Measurements from ENCODE around the gene GRIK2.

The GRIK2 gene

DNA sequence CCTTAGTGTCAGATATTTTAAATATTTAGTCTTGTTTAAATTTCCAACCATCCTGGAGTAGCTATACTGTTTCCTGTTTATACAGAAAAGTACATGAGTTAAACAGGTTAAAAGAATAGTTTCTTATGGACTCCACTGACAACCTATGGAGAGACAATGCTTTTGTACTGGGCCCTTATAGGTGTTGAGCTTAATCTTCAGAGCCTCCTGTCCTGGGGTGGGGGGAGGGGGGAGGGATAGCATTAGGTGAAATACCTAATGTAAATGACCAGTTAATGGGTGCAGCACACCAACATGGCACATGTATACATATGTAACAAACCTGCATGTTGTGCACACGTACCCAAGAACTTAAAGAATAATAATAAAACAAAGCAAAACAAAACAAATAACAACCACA lies 322.9 kb downstream of the GRIK2 start:
- DNase-seq (ENCODE audit: low read depth, low spot score): no peak

DNA sequence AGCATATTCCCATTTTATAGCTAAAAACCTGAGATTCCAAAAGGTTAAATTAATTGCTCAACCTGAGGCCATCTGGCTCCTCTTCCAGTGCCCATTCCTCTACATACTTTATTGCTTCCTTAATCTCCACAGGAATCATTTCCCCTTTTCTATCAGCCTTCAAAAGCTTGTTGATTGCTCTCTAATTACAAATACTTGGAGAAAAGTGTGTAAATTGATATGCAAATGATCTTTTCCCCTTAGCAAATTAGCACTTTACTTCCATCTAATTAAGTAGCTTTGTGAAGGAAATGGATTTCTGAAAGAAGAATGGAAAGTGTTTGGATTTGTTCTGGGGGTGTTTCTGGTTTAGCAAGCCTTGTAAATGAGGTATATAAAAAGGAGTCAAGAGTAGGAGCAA lies 323.3 kb downstream of the GRIK2 start:
- no peak for DNase-seq (ENCODE audit: low read depth, low spot score)

DNA sequence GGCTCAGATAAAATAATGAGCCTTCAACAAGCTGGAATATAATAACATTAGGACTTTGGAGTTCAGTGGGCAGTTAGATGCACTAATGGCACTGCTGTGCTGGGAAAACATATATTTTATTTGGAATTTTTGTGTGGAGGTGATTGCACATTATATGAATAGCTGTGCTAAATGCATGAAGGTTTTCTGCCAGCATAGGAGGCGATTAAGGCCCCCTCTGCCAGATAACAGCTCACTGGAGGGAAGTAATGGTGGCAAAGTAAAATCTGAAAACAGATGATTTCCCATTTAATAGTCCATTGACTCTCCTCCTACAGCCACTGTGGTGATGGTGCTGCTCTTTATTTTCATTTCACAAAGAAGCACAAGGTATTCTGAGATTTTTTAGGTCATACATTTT lies 326.0 kb downstream of the GRIK2 start:
- DNase-seq (ENCODE audit: low read depth, low spot score): no peak

DNA sequence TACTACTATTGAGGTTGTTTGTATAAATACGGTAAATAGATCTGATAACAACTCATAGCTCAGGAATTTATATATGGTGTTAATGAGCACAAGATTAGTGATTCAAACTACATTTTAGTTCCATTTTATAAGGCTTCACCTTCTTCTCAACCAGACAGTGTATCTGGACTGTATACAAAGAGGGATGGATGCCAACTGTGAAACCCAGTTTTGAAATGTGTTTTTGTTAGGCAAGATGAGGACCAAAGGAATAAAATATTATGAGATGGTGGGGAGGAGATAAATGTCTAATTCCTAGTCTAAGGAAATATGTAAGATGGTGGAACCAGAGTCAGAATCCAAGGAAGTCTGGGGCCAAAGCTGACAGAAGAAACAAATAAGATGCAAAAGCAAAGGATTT lies 329.0 kb downstream of the GRIK2 start:
- DNase-seq (ENCODE audit: low read depth, low spot score): no peak

DNA sequence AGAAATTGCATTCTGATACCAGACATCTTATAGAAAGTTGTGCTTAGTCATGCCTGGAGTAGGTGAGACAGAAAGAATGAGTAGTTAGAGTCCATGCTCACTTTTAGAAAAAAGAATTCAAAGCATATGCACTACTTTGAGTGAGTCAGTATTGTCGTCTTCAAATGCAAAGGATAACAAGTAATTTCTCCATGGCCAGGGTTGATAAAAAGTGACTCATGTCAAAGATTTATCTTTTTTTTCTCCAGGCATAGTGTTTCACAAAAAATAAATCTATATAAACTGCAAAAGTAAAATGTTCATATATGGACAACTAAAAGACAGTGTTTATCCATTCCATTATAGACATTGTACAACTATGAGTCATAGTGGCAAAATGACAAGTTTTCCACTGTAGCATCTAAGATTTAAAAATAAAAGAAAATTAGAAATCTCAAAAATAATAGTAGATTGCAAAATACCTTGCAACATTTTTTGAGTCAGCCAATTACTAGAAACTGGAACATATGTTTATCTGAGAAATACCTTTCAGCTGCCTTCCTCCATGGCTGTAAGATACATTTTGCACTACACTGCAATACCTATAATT lies 329.6 kb downstream of the GRIK2 start:
- DNase-seq (ENCODE audit: low read depth, low spot score): no peak

DNA sequence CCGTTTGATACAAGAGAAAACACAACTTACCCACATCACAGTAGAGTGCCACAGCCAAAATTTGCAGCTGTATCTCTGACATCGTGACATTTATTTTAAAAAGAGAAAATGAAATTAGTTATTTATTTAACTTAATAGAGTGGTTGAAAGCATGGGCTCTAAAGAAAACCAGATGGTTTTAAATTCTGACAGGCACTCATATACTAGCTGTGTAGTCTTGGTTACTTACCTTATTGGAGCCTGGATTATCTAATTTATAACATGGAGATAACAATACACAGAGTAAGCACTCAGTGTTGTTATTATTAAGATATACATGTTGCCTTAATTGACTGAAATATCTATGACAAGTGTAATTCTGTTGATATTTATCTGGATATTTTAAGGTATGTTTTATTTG lies 334.9 kb downstream of the GRIK2 start:
- no peak for DNase-seq (ENCODE audit: low read depth, low spot score)

DNA sequence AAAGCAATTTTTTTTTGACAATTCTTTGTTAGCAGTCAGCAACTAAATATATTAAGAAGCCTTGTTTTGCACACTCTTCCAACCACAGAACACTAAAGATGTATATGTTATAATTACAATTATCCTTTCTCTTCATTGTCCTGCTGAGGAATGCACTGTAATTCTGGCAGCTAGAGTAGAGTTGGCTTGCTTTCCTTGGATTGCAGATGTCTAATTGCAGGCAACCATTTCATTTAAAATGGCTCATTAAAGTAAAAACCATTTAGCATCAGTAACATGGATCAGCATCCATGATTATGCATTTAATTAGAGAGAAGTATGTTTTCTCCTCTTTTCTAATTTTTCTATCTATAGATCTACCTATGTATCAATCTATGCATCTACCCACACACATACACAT lies 335.4 kb downstream of the GRIK2 start:
- no peak for DNase-seq (ENCODE audit: low read depth, low spot score)

DNA sequence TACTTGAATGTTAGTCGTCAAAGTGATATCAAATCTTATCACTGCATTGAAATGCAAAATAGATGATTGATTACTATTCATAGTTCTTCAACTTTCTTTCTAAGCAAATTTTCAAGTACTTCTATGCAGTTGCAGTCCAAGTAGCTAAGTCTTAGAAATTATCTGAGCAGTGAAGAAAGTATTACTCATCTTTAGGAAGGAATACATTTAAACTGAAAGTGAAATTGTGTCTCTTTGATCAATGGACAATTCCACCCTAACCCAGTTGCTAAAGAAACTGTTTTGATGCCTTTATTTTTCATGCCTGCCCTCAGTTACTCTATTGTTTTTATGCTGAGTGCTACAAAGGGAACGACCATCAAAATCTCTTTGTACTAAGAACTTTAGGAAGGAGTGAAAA lies 337.4 kb downstream of the GRIK2 start:
- no peak for DNase-seq (ENCODE audit: low read depth, low spot score)

DNA sequence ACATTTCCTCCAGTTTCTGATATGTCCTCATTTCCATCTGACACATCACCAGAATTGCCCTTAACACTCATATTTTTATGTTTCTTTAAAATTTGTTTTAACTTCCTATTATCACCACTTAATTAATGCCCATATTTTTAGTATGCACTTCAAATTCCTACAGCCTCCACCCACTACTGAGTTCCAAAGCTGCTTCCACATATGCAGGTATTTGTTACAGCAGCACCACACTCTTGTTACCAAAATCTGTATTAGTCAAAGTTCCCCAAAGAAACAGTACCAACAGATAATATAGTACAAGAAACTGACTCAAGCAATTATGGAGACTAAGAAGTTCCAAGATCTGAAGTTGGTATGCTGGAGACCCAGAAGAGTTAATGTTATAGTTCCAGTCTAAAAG lies 340.4 kb downstream of the GRIK2 start:
- no peak for DNase-seq (ENCODE audit: low read depth, low spot score)

DNA sequence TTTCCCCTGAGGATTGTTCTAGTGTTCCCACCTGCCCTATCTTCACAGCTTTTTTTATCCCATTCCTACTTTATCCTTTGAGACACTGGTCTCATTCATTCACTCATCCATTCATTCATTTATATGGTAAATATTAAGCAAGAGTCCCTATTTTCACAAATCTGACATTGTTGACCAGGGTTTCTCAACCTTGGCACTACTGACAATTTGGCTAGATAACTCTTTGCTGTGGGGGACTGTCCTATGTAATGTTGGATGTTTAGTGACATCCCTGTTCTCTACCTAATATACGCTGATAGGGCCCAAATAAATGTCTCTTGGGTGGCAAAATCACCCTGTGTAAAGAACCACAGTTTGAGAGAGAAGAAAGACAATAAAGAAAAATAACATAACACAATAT lies 345.0 kb downstream of the GRIK2 start:
- no peak for DNase-seq (ENCODE audit: low read depth, low spot score)

DNA sequence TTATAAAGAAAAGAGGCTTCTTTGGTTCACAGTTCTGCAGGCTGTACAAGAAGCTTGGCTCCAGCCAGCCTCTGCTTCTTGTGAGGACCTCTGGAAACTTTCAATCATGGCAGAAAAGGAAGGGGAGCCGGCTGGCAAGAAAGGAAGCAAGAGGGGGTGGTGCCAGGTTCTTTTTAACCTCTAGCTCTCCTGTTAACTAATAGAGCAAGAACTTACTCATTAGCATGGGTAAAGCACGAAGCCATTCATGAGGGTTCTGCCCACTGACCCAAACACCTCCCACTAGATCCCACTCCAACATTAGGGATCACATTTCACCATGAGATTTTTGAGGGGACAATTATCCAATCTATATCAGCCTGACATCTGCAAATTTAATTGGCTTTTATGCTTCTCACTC lies 347.1 kb downstream of the GRIK2 start:
- no peak for DNase-seq (ENCODE audit: low read depth, low spot score)

DNA sequence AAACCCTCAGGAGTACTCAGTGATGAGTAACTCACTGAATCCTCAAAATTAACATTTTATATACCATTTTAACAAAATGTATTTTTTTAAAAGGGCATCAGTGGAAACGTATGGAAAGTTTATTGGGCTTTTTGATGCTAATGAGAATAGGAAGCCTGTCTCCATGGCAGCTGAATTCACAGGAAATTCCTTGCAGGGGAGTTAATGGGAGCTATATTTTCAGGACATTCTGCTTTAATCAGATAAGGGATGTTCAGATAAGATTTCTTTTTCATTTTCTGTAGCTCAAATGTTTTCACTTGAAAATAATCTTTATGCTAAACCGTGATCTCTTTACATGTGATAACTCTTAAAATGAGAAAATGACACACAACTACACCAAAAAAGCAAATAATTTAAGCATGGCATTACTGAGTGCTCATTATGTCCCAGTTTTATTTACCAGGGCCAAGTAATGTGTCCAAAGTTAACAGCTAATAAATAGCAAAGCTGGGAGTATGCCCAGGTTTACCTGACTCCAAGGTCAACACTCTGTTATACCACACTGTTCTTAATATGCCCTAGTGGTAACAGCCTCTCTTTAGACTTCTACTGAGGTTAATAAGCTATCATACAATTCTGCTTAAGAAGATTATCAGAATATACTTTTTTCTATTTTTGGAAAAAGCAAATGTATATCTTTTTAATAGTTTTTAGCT lies 348.1 kb downstream of the GRIK2 start:
- no peak for DNase-seq (ENCODE audit: low read depth, low spot score)

DNA sequence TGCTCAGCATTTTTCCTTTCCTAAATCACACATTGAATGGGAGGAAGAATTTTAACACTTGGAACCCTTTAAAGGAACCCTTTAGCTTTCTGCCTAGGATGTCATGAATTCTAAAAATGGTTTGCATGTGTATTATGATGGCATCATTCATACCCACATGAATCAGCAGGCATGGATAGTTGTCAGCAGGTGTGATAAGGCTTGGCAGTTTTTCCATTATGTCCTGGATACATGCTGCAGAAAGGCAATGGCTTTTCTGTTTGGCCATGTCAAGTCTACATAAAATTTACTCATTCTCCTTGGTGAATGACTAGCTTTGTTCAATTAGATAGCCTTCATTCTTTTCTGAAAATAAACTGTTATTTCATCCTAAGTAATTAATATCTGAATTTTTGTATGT lies 353.7 kb downstream of the GRIK2 start:
- no peak for DNase-seq (ENCODE audit: low read depth, low spot score)

DNA sequence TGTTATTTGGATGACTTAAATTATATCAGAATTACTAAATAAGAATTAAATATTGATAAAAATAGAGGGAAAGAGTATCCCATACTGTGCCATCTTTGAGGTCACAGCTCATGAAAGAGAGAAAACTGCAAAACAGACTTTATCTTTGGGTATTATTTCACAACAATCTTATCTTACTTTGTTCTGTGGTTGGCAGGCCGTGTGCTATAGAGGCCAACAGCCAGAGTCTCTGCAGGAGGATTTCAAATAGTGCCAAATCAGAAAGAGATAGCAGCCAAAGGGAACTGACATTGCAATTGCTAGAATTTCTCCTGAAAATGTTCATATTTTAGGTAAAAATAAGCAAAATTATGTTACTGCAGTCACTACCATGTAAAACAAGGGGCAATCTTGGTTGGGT lies 354.2 kb downstream of the GRIK2 start:
- no peak for DNase-seq (ENCODE audit: low read depth, low spot score)

DNA sequence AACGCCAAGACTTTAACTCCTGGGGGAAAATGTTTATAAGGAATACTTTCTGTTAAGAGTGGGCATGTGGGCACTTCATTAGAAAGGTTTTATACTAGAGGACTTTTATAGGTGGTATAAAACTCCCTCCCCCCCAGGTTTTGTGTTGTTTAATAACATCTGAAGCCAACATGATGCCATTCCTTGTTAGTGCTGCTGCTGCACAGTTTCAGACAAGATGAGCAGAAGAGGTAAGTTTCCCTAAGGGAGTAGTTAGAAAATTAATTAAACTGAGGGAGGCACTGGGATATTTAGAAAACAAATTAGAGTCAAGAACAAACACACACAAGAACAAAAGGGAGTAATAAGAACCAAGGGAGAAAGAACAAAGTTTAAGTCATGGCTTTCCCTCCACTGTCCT lies 362.4 kb downstream of the GRIK2 start:
- DNase-seq (ENCODE audit: low read depth, low spot score): no peak

DNA sequence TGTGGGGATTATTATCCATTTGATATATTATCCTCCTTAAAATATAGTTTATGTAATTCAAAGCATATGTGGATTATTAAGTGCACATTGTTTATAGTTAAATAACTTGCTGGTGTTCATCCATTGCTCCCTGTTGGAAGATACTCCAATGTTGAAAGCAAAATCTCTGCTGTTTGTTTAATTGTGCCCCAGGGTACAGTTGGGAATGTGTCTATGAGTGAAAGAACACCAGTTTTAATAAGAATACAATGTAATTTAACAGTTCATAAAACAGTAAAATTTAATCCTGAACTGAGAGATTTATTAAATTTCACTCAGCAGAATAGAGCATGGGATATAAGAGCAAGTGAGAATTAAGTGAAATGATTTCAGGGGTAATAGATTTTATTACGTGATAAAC lies 364.9 kb downstream of the GRIK2 start:
- DNase-seq (ENCODE audit: low read depth, low spot score): no peak

DNA sequence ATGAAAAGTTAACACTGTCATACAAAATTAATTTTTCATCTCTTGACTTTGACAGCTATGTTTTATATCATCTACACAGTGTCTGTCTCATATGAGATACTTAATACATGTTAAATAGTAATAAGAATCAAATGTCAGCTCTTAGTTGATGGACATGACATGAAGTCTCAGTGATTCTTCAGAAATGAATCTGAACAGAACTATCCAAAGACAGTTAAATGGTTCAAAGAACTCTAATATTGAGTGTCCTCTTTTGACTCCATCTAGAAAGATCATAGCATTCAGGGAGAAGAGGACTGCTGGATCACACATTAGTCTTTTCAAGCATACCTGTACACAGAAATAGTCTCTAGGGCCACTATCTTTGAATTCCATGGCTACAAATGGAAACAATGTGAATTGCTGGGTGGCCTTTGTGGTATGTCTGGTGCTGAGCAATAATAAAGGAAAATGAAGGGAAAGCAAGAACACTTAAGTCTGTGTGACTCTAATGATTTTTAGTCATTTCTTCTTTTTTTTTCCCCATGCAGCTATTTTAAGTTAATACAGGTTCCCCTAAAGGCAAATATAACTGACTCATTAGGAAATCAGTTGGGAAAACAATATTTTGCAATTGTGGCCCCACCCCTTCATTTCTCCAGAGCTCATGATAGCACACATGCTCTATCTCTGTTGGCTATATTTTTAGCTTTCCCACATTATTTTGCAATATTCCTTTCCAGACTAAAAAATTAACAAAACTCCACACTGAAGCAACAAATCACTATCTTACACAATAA lies 367.5 kb downstream of the GRIK2 start:
- DNase-seq (ENCODE audit: low read depth, low spot score): no peak

DNA sequence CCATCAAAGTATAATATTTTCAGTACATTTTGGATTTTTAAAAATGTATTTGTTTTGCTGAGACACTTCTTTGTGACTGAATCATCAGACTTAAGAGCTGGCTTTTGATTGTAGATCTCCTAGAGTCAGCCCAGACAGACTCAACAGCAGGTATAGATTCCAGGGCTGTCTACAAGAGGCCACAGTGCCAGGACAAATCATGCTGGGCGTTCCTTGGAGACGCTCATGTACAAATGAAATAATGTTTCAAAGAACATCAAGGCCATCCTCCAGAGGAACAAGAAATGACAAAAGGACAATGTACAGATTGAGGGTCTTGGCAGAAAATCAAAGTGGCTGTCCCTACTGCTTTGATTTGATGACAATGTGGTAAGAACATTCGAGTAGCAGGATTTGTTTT lies 369.3 kb downstream of the GRIK2 start:
- no peak for DNase-seq (ENCODE audit: low read depth, low spot score)

DNA sequence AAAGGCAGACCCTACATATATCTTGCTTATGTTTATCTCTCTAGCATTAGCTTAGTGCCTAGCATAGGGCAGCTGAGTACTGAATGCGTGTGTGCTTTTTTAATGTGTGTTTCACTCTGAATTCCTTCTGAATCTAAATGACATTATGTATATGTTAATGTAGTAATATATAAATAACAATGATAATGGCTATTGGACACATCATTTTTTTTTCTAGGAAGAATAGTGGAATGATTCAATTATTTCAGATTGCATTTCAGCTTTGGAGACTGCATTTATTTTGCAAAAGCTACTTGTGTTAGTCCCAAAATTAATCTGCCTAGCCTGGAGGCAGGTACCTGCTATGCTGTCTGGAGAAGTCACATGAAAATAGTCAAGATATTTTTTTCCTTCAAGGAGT lies 371.8 kb downstream of the GRIK2 start:
- no peak for DNase-seq (ENCODE audit: low read depth, low spot score)

DNA sequence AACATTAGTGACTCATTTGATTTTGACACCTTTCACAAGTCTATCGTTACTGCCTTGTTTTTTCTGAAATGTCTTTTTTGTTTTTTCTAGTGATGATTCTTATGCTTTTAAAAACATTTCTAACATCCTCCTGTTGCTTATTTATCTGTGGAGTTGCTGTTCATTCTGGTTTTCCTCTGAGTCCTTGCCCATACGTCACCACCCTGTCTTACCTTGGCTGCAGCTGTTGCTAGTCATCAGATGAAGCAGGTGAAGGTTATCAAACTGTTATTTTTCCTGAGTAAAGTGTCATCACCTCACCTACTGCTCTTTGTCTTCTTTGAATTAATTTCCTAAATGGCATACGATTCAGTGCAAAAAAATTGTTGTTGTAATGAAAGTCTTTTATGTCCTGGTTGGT lies 376.6 kb downstream of the GRIK2 start:
- no peak for DNase-seq (ENCODE audit: low read depth, low spot score)

DNA sequence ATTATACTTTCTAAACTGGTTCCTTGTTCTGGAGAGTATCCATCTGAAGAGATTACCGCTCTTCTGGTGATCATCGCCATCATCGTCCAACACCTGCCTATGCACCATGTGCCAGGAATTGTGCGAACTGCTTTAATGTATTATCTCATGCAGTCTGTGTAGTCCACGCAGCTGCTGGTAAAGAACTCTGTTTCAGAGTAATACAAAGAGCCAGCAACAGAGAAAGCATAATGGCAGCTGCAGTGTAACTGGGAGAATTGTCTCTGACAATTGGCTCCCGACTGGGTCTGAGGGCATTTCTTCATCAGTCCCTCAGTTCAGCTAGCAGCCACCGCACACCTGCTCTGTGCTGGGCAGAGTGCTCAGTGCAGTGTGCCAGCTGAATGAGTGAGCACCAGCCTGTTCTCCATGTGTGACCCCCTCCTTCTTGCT lies 383.4 kb downstream of the GRIK2 start:
- no peak for DNase-seq (ENCODE audit: low read depth, low spot score)

DNA sequence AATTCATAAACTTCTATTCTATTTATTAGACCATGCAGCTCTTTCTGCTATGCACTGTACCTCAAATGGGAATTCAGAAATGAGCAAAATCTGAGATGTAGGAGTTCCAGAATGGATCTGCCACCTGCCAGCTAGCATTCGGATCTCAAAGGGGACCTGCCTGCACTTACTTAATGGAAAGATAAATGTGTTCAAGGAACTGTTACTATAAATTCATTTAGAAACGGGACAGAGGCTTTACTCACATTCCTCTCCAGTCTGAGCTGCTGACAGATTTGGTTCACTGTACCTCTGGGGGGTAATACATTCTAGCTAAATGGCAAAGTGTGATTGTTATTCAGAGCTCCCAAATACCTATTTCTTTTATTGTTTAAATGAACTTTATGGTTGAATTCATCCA lies 384.1 kb downstream of the GRIK2 start:
- no peak for DNase-seq (ENCODE audit: low read depth, low spot score)
